ENCODE results near the gene PDE3A. TPM values are rescaled to one million over a fixed set of nuclear protein-coding genes. Genes with fewer than 3 reads are reported as not detected.
A peak's percentile ranks its signal among the peaks of the same experiment; 100 is the strongest.

The PDE3A gene
- total RNA-seq, 1 experiment from 2014 or later: 76.3 TPM

DNA sequence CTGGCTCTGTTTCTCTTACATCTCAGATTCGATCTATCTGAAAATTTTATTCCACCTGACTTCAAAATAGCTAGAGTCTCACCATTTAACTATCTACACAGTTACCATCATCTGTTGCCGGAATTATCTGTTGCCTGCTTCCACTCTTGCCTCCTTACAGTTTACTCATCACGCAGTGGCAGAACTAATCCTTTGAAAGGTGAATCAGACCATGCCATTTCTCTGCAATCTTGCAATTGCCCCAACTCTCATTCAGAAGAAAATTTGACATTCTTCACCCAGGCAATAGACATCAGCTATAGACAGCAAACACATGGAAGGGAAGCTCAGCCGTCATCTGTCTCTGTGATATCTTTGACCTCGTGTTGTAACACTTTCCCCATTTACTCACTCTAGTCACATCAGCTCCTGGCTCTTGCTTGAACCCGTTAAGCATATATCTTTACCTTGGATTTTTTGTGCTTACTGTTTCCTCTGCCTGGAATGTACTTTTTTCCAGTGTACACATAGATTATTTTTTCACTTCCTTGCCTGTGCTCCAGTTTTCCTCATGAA, 85.5 kb downstream of the PDE3A start:
- DNase-seq (ENCODE audit: extremely low read depth, low read depth): no peak

GRCh38 chr12:20455001-20455706, 86.8 kb downstream of the PDE3A start:
- DNase-seq (ENCODE audit: extremely low read depth, low read depth): no peak

DNA sequence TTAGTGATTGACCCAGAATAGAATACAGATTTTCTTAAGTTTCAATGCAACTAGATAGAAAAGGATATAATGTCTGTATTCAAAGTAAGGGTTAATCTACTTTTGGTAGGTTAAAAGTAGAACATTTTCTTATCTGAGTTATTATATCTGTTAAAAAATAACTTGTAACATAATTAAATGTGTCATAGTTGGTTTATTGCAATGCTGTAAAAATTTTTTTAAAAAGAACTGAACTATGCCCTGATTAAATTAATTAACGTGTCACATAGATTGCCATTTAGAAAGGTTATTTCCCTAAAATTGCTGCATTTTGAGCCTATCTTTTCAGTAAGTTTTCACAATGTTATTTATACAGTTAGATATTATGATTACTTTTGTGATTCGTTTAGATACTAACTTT, 89.2 kb downstream of the PDE3A start:
- DNase-seq (ENCODE audit: extremely low read depth, low read depth): no peak

DNA sequence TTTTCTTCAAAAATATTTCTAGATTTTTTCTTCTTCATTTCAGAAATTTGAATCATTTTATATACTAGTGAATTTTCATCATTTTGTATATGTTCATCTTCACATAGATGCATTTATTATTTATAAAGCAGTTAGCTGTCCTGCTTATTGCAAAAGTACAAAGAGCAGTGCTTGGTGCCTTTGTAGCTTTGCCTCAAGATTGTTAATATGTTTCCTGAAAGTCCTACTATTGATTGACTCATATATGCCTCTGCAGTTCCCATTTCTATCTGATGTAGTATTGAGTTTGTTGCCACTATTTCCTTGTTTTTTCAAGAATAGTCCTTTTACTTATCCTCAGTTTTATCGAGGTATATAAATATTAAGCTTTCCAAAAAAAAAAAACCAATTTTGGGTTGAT, 89.7 kb downstream of the PDE3A start:
- DNase-seq (ENCODE audit: extremely low read depth, low read depth): no peak

DNA sequence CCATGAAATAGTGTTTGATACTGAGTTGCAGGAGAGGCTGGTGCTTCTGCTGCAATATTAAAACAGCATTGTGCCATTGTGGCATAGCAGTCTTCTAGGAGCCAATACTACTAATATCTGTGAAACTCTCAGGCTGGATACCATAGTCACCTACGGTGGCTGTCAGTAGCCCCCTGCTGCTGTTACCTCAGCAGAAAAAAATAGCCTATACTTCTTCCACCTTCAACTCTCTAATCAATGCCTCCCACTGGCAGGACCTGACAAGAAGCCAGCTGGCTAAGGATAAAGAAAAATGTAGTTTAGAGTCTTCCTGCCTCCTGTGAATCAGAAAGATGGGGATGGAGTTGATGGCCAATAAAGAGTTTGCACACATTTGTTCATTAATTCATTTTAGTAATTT, 91.6 kb downstream of the PDE3A start:
- no peak for DNase-seq (ENCODE audit: extremely low read depth, low read depth)

DNA sequence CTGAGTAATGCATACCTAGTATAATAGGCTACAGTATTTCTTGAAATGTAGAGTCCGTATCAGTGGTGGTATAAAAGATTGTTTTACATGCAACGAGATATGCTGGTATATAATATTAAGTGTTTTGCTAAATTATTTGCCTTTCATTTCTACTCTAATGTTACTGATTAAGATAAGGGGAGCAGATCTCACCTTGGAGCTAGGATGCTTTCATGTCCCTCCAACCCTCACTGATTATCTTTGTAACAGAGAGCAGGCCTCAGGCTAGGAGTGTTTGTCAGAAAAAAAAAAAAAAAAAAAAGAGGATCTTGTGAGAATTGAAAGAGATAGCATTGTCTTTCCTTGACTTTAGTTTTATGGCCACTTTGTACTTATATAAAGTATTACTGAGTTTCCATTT, 92.6 kb downstream of the PDE3A start:
- DNase-seq (ENCODE audit: extremely low read depth, low read depth): no peak

DNA sequence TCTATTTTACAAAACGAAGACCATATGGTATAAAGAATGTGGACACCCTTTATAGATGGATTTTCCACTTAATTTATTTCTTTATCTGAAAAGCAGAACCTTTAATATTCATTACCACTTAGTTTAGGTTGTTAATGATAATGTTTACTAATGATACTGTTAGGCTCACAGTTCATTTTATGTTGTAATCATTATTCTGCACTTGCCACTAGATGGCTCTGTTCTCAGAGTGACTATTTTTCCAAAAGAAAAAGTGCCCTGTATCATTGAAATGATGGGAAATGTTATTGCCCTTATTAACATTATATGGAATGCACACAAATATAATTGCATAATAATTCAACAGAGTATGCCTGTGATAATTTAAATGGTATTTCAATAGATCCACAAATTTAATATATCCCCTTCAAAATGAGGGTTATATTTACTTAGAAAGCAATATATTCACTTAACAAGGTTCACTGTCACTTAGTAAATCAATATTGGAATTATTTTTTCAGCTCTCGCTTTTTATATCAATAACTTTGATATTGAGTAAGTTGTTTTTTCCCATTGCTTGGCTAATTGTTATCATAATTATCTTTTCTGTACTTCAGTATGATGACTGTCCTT, 95.7 kb downstream of the PDE3A start:
- DNase-seq (ENCODE audit: extremely low read depth, low read depth): peak; percentile 7

DNA sequence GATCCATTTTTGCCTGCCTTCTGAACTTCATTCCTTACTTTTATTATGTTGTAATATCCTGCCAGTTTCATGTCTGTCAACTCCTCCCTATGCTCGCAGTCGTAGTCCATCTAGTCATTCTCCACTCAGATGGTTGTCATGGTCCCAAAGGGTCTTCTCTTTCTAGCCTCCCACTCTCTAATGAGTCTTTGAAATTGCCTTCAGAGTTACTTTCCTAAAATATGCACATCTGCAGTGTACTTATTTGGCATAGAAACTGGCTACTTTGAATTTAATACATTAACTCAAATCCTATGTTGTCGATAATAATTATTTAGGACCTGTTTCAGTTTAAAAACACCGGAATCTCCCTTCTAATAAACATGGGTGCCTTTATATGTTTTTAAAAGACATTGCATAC, 101.0 kb downstream of the PDE3A start:
- no peak for DNase-seq (ENCODE audit: extremely low read depth, low read depth)

DNA sequence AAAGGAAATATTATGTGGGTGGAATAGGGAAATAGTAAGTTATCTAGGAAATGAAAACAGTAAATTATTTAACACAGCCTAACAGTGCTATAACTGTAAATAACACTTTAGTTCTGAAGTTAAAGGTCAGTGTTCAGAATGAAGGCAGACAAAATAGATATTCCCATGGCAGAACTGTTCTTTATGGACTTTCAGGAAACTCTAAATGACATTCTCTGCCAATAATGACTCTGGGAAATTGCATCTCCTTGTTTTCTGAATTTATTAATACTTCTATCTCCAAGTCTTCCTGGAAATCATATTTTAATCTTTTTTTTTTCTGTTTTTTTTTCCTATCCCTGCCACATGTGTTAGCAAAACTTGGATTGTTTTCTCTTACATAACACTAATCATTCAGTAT, 101.4 kb downstream of the PDE3A start:
- DNase-seq (ENCODE audit: extremely low read depth, low read depth): no peak

DNA sequence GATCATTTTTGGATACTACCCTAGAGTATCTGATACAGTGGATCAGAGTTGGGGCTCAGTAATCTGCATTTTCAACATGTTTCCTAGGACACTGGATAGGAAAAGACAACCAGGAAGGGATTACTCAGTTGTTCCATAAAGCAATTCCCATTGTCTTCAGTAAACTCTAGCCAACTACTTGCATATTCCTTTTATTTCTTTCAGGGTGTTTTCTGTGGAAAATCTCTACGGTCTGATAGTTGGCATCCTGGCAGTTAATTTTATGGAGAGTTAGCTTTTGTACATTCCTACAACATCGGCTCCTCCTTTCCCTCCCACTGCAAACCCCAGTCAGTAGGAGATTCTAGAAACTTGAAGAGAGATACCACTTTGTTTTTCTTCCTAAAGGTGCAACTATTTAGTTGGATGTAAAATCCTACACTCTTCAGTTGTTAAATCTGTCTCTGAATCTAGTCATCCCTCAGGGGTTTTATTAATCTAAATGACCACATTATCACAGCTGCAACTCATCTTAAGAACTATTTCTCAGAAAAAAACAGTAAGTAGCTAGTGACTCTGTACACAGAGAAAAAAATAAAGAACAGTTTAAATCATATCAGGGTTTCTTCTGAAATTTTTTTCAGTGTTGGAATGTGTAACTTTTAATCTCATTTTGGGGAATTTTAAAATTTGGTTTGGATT, 103.9 kb downstream of the PDE3A start:
- no peak for DNase-seq (ENCODE audit: extremely low read depth, low read depth)

GRCh38 chr12:20473133-20473532, 104.8 kb downstream of the PDE3A start:
- no peak for DNase-seq (ENCODE audit: extremely low read depth, low read depth)

- no peak for DNase-seq (ENCODE audit: extremely low read depth, low read depth)
These were observed 105.7 kb downstream of the PDE3A start for GRCh38 chr12:20474016-20474415.

GRCh38 chr12:20474443-20474842, 106.1 kb downstream of the PDE3A start:
- DNase-seq (ENCODE audit: extremely low read depth, low read depth): no peak

- DNase-seq (ENCODE audit: extremely low read depth, low read depth): no peak
These were observed 107.2 kb downstream of the PDE3A start for GRCh38 chr12:20475542-20475941.

GRCh38 chr12:20476551-20476950, 108.2 kb downstream of the PDE3A start:
- no peak for DNase-seq (ENCODE audit: extremely low read depth, low read depth)

DNA sequence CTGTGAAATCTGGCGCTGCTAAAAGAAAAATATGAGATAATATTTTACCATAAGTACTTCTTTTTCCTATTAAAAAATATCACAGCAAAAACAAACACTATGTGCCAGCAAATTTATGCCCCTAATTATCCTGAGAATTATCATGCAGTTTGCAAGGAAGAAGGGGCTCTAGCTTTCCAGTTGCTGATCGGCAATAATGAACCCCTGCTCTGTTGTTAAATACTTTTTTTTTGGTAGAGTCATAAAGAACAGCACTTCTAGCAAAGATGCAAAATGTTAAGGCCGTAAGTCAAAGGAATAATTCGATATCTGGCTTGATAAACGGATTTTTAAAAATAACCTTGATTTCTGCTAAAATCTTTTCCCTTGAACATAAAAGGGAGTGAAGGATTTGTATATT, 108.9 kb downstream of the PDE3A start:
- no peak for DNase-seq (ENCODE audit: extremely low read depth, low read depth)

DNA sequence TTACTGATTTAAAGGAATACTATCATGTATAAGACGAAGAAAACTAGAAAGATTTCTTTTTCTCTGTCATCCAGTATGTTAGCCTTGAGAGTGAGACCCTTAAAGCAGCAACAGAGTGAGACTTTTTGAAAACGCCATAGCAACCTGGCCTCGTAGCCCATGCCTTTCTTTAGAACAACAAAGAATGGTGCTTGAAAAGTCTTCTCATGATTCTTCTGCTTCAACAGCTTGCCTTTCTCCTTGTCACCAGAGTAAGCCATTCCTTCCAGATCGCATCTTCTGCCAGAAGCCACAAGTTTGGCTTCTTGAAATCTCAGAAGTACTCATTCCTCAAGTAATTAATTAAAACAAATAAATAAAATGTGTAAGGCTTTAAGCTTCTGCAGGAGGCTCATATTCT, 109.3 kb downstream of the PDE3A start:
- no peak for DNase-seq (ENCODE audit: extremely low read depth, low read depth)

DNA sequence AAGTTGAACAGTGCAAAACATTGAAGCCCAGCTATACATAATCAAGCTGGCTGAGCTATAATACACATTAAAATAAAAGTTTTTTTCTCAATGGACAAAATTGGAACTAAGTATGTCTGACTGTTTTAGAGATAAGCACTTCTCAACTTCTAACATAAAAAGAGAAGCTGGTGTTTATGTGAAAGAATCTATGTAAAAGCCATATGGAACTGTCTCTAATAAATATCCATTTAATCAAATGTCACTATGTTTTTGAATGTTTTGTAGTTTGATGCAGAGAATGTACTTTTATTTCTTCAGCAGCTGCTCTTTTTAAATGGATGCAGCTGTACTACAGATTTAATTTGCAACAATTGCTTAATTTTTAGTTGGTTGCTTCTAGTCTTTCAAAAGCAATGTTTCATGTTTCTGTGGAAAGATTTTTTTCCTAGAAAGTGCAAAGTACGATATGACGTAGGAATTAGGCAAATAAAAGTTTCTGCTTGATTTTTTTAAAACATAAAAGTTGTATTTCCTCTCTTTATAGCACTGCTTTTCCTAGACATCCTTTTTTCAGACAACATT, 114.2 kb downstream of the PDE3A start:
- no peak for DNase-seq (ENCODE audit: extremely low read depth, low read depth)

GRCh38 chr12:20483776-20484175, 115.4 kb downstream of the PDE3A start:
- no peak for DNase-seq (ENCODE audit: extremely low read depth, low read depth)

- DNase-seq (ENCODE audit: extremely low read depth, low read depth): no peak
These were observed 117.9 kb downstream of the PDE3A start for GRCh38 chr12:20486233-20486632.

- DNase-seq (ENCODE audit: extremely low read depth, low read depth): no peak
These were observed 119.2 kb downstream of the PDE3A start for GRCh38 chr12:20487519-20487918.

Measured in NCI-H460 (cell line).